DOHH2 (cell line): ENCODE results near the gene IFT74.

ENCODE experiments used
- H3F3A ChIP-seq: fragments of 200-600 bp; sonication (generic), shearing (Covaris generic); 2 replicates; pipeline ENCODE4 v1.6.0; 2016; ENCODE audit warnings: antibody characterized with exemption, mild to moderate bottlenecking; ENCODE audit not compliant: control insufficient read depth, insufficient read depth
- H3K27ac ChIP-seq: fragments of 200-600 bp; sonication (generic); 2 replicates; pipeline ENCODE4 v1.5.1; 2014; ENCODE audit warnings: low read depth, mild to moderate bottlenecking, low read length, moderate library complexity
- H3K27me3 ChIP-seq: fragments of 200-600 bp; sonication (generic); 2 replicates; pipeline ENCODE4 v1.6.1; 2014; ENCODE audit warnings: mild to moderate bottlenecking, low read length, mixed read lengths; ENCODE audit not compliant: control insufficient read depth
- H3K36me3 ChIP-seq: fragments of 200-600 bp; sonication (generic); 2 replicates; pipeline ENCODE4 v1.6.1; 2014; ENCODE audit warnings: mild to moderate bottlenecking, low read length, moderate library complexity, mixed read lengths; ENCODE audit not compliant: control insufficient read depth
- H3K4me1 ChIP-seq: fragments of 200-600 bp; sonication (generic); 2 replicates; pipeline ENCODE4 v1.6.1; 2014; ENCODE audit warnings: mild to moderate bottlenecking, low read length, mixed read lengths; ENCODE audit not compliant: control insufficient read depth
- H3K4me2 ChIP-seq: fragments of 200-600 bp; sonication (generic); 2 replicates; pipeline ENCODE4 v1.6.0; 2014; ENCODE audit warnings: mild to moderate bottlenecking, low read length, moderate library complexity
- H3K4me3 ChIP-seq: fragments of 200-600 bp; sonication (generic); 2 replicates; pipeline ENCODE4 v1.5.1; 2014; ENCODE audit warnings: mild to moderate bottlenecking, low read length, mixed read lengths
- H3K79me2 ChIP-seq: fragments of 200-600 bp; sonication (generic); 2 replicates; pipeline ENCODE4 v1.6.1; 2014; ENCODE audit warnings: mild to moderate bottlenecking, low read length, mixed read lengths; ENCODE audit not compliant: control insufficient read depth
- H3K9me2 ChIP-seq: fragments of 200-600 bp; sonication (generic); replicated peaks from 2 replicates; pipeline ENCODE4 v1.6.1; 2014; ENCODE audit warnings: mild to moderate bottlenecking, low read length, mixed read lengths; ENCODE audit not compliant: control insufficient read depth
- H3K9me3 ChIP-seq: fragments of 200-600 bp; sonication (generic); 2 replicates; pipeline ENCODE4 v1.6.1; 2014; ENCODE audit warnings: antibody characterized with exemption, low read length, mixed read lengths; ENCODE audit not compliant: control insufficient read depth, insufficient read depth
- H4K20me1 ChIP-seq: fragments of 200-600 bp; sonication (generic); 2 replicates; pipeline ENCODE4 v1.6.0; 2014; ENCODE audit warnings: low read depth, mild to moderate bottlenecking, antibody characterized with exemption, low read length, moderate library complexity; ENCODE audit not compliant: control insufficient read depth, insufficient read depth
- EZH2phosphoT487 ChIP-seq: fragments of 200-600 bp; sonication (generic); IDR thresholded peaks from 2 replicates; pipeline ENCODE4 v1.6.1; 2017; ENCODE audit warnings: borderline replicate concordance, mild to moderate bottlenecking, antibody characterized with exemption, low read length, moderate library complexity, mixed read lengths
- TF ChIP-seq, protein P1 (sequence below): fragments of 200-600 bp; sonication (generic); IDR thresholded peaks from one replicate; pipeline ENCODE4 v1.5.1; 2014; ENCODE audit warnings: antibody characterized with exemption, mild to moderate bottlenecking, low read depth, low read length; ENCODE audit not compliant: poor library complexity, severe bottlenecking

Gene IFT74

DNA sequence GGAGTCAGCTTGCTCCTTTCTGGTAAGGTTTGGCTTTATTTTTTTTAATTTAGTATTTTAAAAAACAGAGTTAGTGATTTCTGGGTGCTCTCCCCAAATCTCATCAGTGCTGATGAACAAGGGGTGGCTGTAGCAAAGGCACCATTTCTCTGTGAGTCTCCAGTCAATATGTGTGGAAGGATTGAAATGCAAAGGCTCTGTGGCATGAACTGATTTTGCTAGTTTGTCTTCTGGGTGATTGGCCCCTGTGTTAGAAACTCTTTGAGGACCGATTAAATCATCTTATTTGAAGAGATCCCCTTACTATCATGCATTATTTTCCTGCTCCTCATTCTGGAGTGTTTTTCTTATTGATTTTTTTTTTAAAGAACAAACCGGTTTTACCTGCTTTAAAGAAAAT, 153.4 kb downstream of the IFT74 start:
- no peaks in the 10 kb centered on the region for H3K36me3 ChIP-seq
- no peak overlapping the region for H3K27ac ChIP-seq
- H3K27me3 ChIP-seq, result 0 out of 2 replicates have a peak, but pooled peaks cover 3% of the 10 kb centered on the region
- no peaks in the 10 kb centered on the region for H3K9me2 ChIP-seq
- no peak overlapping the region for H3K4me3 ChIP-seq
- no peaks in the 10 kb centered on the region for H3K79me2 ChIP-seq
- H3F3A ChIP-seq, result no peaks in the 10 kb centered on the region
- H3K4me2 ChIP-seq, result no peak overlapping the region
- H3K4me1 ChIP-seq, result no peaks in the 10 kb centered on the region
- no peaks in the 10 kb centered on the region for H3K9me3 ChIP-seq
- H4K20me1 ChIP-seq, result no peaks in the 10 kb centered on the region
- TF ChIP-seq, protein P1, sequence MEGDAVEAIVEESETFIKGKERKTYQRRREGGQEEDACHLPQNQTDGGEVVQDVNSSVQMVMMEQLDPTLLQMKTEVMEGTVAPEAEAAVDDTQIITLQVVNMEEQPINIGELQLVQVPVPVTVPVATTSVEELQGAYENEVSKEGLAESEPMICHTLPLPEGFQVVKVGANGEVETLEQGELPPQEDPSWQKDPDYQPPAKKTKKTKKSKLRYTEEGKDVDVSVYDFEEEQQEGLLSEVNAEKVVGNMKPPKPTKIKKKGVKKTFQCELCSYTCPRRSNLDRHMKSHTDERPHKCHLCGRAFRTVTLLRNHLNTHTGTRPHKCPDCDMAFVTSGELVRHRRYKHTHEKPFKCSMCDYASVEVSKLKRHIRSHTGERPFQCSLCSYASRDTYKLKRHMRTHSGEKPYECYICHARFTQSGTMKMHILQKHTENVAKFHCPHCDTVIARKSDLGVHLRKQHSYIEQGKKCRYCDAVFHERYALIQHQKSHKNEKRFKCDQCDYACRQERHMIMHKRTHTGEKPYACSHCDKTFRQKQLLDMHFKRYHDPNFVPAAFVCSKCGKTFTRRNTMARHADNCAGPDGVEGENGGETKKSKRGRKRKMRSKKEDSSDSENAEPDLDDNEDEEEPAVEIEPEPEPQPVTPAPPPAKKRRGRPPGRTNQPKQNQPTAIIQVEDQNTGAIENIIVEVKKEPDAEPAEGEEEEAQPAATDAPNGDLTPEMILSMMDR, result no peak
- TF ChIP-seq EZH2phosphoT487, result no peak

DNA sequence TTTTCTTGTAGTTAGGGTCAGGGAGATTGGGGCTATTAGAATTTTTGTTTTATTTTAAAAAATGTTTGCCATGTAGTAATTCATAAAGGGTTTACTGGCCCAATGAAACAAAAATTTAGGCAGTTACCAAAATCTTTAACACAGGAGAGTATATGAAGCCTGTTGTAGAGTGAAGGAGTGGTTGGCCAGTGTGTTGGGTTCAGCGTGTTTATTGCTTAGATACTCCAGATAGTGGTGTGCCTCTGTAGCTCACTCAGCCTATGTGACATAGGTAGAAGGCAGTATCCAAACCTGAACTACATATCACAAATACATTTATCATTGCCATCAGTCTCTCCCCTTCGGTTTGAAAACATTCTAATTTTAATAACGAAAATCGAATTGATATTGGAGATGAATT, 154.0 kb downstream of the IFT74 start:
- Histone ChIP-seq H3K79me2 (no peaks in the 10 kb centered on the region), H3K27ac (no peak overlapping the region)

DNA sequence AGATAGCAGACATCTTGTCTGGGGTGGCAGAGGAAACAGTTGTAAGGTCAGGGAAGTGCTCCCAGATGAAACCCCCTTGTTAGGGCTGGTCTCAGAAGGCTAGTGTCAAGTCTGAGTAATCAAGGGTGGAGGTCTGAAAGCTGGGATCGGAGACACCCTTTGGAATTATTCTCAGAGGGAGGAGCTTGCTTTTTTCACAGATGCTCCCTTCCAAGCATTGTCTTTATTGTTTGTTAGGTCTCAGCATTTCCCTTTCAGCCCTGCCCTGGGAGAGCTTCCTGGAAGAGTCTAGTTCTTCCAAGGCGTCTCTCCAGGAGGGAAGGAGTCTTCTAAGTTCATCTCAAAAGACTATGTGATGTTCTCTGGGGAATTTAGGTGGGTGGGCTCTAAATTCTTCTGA, 156.0 kb downstream of the IFT74 start:
- Histone ChIP-seq H3F3A (no peaks in the 10 kb centered on the region), H3K4me2 (no peak overlapping the region), H3K27ac (no peak overlapping the region), H3K4me3 (no peak overlapping the region), H3K79me2 (no peaks in the 10 kb centered on the region), H3K4me1 (no peaks in the 10 kb centered on the region), H4K20me1 (no peaks in the 10 kb centered on the region), H3K9me3 (no peaks in the 10 kb centered on the region), H3K36me3 (no peaks in the 10 kb centered on the region), H3K27me3 (0 out of 2 replicates have a peak, but pooled peaks cover 3% of the 10 kb centered on the region), H3K9me2 (no peaks in the 10 kb centered on the region)
- TF ChIP-seq, protein P1, result no peak
- TF ChIP-seq EZH2phosphoT487, result no peak

More for the DNA sequence above, 154.0 kb downstream of the IFT74 start:
- Histone ChIP-seq H3K4me3 (no peak overlapping the region), H3K36me3 (no peaks in the 10 kb centered on the region), H3K9me3 (no peaks in the 10 kb centered on the region), H4K20me1 (no peaks in the 10 kb centered on the region), H3K4me2 (no peak overlapping the region), H3F3A (no peaks in the 10 kb centered on the region), H3K4me1 (no peaks in the 10 kb centered on the region), H3K9me2 (no peaks in the 10 kb centered on the region), H3K27me3 (0 out of 2 replicates have a peak, but pooled peaks cover 3% of the 10 kb centered on the region)
- TF ChIP-seq, protein P1, result no peak
- TF ChIP-seq EZH2phosphoT487, result no peak
